WERI-Rb-1 (cell line): ENCODE data around the gene SNX8.
A peak's percentile ranks its signal among the peaks of the same experiment; 100 is the strongest.
"Not testable (repeated sequence)": the region's sequence is repeated elsewhere in the genome, so short reads cannot be mapped to it uniquely, and the experiment has no call there.

Experiments used
- DNase-seq: peaks from one replicate; pipeline ENCODE4 v3.0.0-alpha.2; 2020
- H3K27ac ChIP-seq: fragments of 250-450 bp; sonication (Bioruptor Pico); 2 replicates; pipeline ENCODE4 v1.5.1; 2020; ENCODE audit warnings: mild to moderate bottlenecking, moderate library complexity
- H3K27me3 ChIP-seq: fragments of 250-450 bp; sonication (Bioruptor Pico); 2 replicates; pipeline ENCODE4 v1.5.1; 2021; ENCODE audit warnings: mild to moderate bottlenecking, low read depth, moderate library complexity; ENCODE audit not compliant: insufficient read depth, severe bottlenecking
- H3K36me3 ChIP-seq: fragments of 250-450 bp; sonication (Bioruptor Pico); 2 replicates; pipeline ENCODE4 v1.5.1; 2020; ENCODE audit warnings: mild to moderate bottlenecking, moderate library complexity
- H3K4me3 ChIP-seq: 2 replicates; pipeline ENCODE4 v1.5.1; 2011; ENCODE audit warnings: low read depth, mild to moderate bottlenecking, control low read depth, low read length
- H3K9me3 ChIP-seq: fragments of 250-450 bp; sonication (Bioruptor Pico); 2 replicates; pipeline ENCODE4 v1.5.1; 2021; ENCODE audit warnings: mild to moderate bottlenecking, moderate library complexity; ENCODE audit not compliant: severe bottlenecking
- TF ChIP-seq, protein P1 (sequence below): IDR thresholded peaks from 2 replicates; pipeline ENCODE4 v1.5.1; 2011; ENCODE audit warnings: low read depth, mild to moderate bottlenecking, control low read depth, inconsistent platforms, low read length

Gene SNX8

GRCh38 chr7:2316578-2316977 is 2.3 kb upstream of the SNX8 start:
- no peak overlapping the region for H3K27ac ChIP-seq
- no peak overlapping the region for H3K4me3 ChIP-seq
- no peak for DNase-seq
- no peaks in the 10 kb centered on the region for H3K9me3 ChIP-seq
- TF ChIP-seq, protein P1, sequence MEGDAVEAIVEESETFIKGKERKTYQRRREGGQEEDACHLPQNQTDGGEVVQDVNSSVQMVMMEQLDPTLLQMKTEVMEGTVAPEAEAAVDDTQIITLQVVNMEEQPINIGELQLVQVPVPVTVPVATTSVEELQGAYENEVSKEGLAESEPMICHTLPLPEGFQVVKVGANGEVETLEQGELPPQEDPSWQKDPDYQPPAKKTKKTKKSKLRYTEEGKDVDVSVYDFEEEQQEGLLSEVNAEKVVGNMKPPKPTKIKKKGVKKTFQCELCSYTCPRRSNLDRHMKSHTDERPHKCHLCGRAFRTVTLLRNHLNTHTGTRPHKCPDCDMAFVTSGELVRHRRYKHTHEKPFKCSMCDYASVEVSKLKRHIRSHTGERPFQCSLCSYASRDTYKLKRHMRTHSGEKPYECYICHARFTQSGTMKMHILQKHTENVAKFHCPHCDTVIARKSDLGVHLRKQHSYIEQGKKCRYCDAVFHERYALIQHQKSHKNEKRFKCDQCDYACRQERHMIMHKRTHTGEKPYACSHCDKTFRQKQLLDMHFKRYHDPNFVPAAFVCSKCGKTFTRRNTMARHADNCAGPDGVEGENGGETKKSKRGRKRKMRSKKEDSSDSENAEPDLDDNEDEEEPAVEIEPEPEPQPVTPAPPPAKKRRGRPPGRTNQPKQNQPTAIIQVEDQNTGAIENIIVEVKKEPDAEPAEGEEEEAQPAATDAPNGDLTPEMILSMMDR = no peak
- no peaks in the 10 kb centered on the region for H3K36me3 ChIP-seq
- H3K27me3 ChIP-seq = no peaks in the 10 kb centered on the region

DNA sequence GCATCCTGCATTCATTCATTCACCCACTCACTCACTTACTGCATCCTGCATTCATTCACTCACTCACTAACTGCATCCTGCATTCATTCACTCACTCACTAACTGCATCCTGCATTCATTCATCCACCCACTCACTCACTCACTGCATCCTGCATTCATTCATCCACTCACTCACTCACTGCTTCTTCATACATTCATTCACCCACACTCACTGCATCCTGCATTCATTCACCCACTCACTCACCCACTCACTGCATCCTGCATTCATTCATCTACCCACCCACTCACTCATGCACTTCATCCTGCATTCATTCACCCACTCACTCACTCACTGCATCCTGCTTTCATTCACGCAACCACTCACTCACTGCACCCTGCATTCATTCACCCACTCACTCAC is 1.5 kb upstream of the SNX8 start:
- Histone ChIP-seq H3K36me3 (no peaks in the 10 kb centered on the region), H3K9me3 (no peaks in the 10 kb centered on the region), H3K27ac (no peak overlapping the region), H3K4me3 (no peak overlapping the region), H3K27me3 (no peaks in the 10 kb centered on the region)
- TF ChIP-seq, protein P1 = no peak
- DNase-seq = no peak

DNA sequence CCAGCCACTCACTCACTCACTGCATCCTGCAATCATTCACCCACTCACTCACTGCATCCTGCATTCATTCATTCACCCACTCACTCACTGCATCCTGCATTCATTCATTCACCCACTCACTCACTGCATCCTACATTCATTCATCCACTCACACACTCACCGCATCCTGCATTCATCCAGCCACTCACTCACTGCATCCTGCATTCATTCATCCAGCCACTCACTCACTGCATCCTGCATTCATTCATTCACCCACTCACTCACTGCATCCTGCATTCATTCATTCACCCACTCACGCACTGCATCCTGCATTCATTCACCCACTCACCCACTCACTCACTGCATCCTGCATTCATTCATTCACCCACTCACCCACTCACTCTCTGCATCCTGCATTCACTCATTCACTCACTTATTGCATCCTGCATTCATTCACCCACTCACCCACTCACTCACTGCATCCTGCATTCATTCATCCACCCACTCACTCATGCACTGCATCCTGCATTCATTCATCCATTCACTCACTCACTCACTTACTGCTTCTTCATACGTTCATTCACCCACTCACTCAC is 802 bp upstream of the SNX8 start:
- not testable (repeated sequence) for H3K9me3 ChIP-seq, H3K27me3 ChIP-seq, DNase-seq, H3K27ac ChIP-seq, H3K36me3 ChIP-seq, H3K4me3 ChIP-seq

DNA sequence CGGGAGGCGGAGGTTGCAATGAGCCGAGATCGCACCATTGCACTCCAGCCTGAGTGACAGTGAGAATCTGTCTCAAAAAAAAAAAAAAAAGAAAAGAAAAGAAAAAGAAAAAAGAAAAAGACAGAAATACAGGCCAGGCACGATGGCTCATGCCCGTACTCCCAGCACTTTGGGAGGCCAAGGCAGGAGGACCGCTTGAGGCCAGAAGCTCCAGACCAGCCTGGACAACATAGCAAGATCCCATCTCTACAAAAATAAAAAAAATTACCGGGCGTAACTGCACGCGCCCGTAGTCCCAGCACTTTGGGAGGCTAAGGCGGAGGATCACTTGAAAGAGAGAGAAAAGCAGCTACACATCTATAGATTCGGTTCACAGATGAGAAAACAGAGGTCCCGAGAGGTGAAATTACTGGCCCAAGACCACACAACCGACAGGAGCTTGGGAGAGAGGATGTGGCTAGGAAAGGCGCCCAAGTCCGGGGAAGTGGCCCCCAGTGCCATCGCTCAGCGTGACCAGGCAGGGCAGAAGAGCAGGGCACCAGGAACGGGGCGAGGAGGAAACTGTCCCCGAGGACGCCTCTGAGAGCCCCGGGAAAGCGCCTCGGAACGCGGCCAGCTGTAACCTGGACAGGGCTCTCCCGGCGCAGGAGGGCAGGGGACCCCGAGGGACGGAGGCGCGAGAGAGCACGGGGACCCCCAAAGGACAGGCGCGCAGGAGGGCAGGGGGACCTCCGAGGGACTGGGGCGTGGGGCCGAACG is 612 bp downstream of the SNX8 start:
- Histone ChIP-seq H3K4me3 (peak overlapping the region; percentile 83), H3K36me3 (peaks cover 6% of the 10 kb centered on the region), H3K27ac (peak overlapping the region; percentile 56), H3K9me3 (no peaks in the 10 kb centered on the region), H3K27me3 (no peaks in the 10 kb centered on the region)
- DNase-seq = no peak
- TF ChIP-seq, protein P1 = no peak

GRCh38 chr7:2312267-2312929 is 1.8 kb downstream of the SNX8 start:
- no peak for DNase-seq
- Histone ChIP-seq H3K36me3 (peaks cover 6% of the 10 kb centered on the region), H3K9me3 (no peaks in the 10 kb centered on the region), H3K27ac (no peak overlapping the region), H3K27me3 (no peaks in the 10 kb centered on the region), H3K4me3 (no peak overlapping the region)
- TF ChIP-seq, protein P1 = no peak

- Histone ChIP-seq H3K27ac (no peak overlapping the region), H3K9me3 (no peaks in the 10 kb centered on the region), H3K36me3 (peaks cover 6% of the 10 kb centered on the region), H3K4me3 (no peak overlapping the region), H3K27me3 (no peaks in the 10 kb centered on the region)
- TF ChIP-seq, protein P1 = no peak
- no peak for DNase-seq
Observed at GRCh38 chr7:2309889-2310331, 4.3 kb downstream of the SNX8 start.
